ENCODE results near the gene DMBT1.

- TF ChIP-seq YY1 (IDR thresholded peaks at IDR 0.05; ENCODE audit: insufficient read depth, insufficient read length): no peak
- TF ChIP-seq ZNF274 (IDR thresholded peaks at IDR 0.05; ENCODE audit: low read depth, low read length): no peak
- TF ChIP-seq SUZ12 (IDR thresholded peaks at IDR 0.05; ENCODE audit: extremely low read depth, insufficient read depth, insufficient read length): no peak
Observed at GRCh38 chr10:122675278-122675677, 114.7 kb downstream of the DMBT1 start.
